ENCODE measurements around the gene MYL6.

MYL6 gene

GRCh38 chr12:56157201-56158028, 744 bp upstream of the MYL6 start:
- peak; percentile 73 to 80 for DNase-seq

DNA sequence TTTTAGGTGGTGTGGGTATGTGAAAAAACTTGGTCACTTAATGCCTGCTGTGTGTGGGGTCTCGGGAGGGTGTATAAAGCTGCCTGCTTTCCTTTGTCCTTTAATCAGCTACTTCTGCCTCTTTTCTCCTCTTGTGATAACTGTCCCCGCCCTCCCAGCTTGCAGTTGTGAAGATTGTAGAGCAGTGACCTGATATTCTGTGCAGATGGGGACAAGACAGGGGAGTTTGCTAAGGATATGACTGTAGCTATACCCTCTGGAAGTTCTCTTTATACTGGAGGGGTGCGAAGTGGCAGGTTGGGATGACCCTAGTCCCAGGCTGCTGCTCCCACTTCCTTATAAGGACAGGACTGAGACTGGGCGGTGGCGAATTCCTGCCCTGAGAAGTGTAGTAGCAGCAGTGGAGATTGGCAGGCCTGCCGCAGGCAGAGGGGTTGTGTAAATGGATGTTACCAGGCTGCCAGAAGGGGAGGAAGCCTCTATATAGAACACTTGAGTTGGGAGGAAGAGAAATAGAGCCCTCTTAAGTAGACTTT, 835 bp downstream of the MYL6 start:
- DNase-seq = peak in 1 of 2 donors; percentile 38

- no peak for DNase-seq
These were observed 1.5 kb downstream of the MYL6 start for GRCh38 chr12:56159482-56160192.

DNA sequence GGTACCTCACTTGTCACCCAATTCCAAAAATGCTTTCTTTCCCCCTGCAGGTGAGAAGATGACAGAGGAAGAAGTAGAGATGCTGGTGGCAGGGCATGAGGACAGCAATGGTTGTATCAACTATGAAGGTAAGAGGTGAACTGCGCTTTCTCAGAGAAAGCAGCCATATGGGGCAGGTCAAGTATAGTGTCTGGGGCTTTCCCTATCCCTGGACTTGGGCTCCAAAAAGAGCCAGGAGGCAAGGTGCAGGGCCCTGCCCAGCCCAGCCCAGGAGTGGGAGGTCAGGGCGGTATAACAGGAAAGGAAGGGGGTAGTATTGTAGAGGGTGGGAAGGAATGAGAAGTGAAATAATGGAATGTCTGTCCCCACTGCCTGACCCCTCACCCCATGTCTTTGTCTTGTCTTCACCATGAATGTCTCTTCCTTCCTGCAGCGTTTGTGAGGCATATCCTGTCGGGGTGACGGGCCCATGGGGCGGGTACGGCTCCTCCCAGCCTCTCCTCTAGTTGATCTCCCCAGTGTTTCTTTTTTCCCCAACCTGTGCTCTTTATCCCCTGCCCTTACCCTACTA, 2.1 kb downstream of the MYL6 start:
- DNase-seq = peak; percentile 61 to 75

DNA sequence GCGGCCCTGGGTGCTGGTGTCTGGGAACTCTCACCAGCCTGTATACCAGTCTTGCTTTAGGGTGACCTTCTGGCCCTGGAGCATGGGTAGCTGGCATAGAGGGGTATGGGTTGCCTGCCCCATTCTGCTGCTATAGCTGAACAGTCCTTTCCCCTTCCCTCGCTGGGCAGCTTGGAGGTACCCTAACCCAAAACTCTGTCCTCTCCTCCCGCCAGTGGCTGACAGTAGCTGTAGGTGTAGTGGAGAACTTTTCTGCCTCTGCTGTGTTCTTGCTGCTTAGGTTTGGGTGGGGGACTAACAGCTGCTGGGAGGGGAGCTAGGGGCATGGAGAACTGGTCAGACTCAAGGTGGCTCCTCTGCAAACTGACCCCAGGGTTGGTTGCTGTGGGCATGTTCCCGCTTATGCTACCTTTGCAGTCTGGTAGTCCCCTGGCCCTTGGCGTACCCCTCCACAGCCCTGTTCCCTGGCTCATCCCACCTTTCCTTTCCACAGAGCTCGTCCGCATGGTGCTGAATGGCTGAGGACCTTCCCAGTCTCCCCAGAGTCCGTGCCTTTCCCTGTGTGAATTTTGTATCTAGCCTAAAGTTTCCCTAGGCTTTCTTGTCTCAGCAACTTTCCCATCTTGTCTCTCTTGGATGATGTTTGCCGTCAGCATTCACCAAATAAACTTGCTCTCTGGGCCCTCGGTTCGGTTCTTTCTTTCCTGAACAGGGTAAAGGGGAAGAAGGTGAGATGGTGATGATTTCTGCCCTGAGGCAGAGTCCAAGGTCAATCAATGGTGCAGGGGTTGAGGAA, 2.9 kb downstream of the MYL6 start:
- DNase-seq = no peak

- DNase-seq = no peak
These were observed 3.7 kb downstream of the MYL6 start for GRCh38 chr12:56161690-56162351.

GRCh38 chr12:56162468-56163290, 4.5 kb downstream of the MYL6 start:
- no peak for DNase-seq

GRCh38 chr12:56163533-56164344, 5.6 kb downstream of the MYL6 start:
- DNase-seq = no peak

DNA sequence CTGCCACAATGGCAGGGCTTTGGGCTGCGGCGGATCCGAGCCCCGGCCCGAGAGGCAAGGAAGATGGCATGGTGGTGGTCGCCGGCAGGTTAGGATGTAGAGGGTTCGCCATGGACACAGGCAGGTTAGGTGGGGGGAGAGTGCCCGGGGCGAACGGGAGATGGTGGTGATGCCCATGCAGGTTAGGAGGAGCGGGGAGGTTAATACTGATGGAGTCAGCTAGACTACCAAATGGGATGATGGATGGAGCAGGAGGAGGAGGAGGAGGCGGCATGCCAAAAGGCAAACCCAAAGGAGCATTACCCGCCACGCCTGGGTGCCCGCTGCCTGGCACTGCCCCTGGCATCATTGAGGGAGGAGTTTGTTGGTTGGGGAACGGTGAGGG, 6.2 kb downstream of the MYL6 start:
- no peak for DNase-seq

GRCh38 chr12:56165369-56165768, 7.2 kb downstream of the MYL6 start:
- no peak for DNase-seq

DNA sequence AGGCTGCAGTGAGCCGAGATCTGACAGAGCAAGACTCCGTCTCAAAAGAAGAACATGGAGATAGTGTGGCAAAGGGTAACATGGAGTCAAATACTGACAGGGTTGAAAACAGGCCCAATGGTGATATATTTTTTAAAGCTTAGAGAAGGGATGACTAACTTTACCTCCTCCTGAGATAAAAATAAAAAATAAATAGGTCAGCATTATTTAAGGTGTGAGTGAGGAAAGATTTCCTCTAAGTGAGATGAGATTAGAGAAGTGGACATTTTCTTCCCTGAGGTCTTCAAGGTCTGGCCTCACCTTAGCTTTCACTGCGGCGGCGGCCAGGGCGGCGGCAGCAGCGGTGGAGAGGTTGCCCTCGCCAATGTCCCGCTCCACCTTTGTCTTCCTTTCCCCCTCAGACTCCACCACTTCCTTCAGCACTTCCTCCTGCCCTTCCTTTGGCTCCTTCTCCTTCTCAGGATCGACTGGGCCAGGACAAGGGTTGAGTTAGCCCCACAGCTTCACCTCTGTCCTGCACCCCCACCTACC, 11.1 kb downstream of the MYL6 start:
- no peak for DNase-seq

GRCh38 chr12:56172839-56173238, 14.7 kb downstream of the MYL6 start:
- DNase-seq = no peak

- DNase-seq = no peak
These were observed 20.2 kb downstream of the MYL6 start for GRCh38 chr12:56178347-56178746.

- no peak for DNase-seq
These were observed 28.8 kb downstream of the MYL6 start for GRCh38 chr12:56186957-56187356.

DNA sequence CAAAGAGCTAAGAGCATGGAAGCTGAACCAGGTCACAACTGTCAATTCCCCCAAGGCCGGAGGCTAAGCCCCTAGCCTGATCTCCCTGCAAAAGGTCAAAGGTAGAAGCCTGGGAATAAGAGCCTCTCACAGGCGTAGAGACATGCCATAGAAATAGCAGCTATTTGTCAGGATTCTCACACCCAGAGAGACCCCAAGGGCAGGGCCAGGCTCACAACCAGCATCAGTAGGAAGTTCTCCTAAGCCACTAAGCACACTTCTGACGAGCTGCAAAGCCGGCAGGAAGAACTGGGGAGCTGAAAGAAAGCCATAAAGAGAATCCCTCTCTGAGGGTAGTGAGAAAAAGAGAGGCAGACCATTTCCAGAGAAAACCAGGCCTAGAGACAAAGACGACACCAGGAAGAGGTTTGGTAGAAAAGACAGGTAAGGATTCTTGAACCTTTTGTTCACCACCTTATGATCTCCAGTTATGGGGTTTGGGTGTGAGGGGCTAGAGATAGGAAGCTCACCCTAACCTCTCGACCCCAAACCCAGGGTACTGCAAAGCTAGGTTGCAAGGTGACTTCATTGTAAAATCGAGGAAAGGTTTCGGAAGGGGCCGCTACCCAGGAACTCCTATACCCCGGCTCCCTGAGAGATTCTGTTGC, 30.1 kb downstream of the MYL6 start:
- peak in 1 of 2 donors; percentile 18 for DNase-seq

DNA sequence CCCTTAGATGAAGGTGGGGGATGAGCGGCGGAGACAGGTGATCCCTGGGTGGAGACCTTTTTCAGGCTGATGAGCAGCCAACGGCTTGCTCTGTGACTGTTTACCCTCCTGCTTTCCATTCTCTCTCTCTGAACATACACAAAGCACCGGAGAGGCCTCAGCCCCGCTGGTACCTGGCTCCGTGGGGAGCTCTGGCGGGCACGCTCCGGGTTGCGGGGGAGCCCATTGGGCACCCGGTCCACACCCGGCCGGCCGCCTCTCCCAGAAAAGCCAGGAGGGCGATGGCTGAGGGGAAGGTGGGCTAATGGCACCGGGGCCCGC, 30.6 kb downstream of the MYL6 start:
- DNase-seq = no peak

- DNase-seq = peak; percentile 83 to 89
These were observed 31.1 kb downstream of the MYL6 start, which contains the start of gene SMARCC2 for GRCh38 chr12:56189099-56189917. Gene SMARCC2, minus strand, starts transcription at chr12:56189483. Its CDS starts 22 bp downstream, at chr12:56189461.

DNA sequence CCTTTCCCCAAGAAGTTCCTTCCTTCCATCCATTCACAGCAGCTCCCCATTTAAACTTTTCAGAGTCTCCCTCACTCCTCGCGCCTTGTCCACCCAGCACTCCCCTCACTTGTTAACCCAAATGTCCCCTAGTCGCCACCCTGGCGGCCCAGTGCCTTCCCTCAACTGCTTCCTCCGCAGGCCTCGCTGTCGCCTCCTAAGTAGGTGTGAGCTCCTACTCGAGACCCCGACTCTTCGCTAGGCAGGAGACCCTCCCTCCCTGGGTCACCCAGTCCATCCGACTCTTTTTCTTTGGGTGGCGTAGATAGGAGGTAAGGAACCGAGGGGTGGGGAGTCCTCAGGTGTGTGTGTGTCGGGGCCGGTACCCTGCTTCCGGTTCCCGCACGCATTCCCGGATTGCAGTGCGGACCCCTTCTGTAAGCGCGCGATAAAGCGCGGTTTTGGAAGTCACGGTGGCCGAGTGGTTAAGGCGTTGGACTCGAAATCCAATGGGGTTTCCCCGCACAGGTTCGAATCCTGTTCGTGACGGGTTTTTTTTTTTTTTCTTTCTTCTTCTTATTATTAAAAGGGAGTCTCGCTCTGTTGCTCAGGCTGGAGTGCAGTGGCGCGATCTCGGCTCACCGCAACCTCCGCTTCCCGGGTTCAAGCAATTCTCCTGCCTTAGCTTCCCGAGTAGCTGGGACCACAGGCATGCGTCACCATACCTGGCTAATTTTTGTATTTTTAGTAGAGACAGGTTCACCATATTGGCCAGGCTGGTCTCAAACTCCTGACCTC, 31.9 kb downstream of the MYL6 start:
- peak; percentile 80 to 84 for DNase-seq
